SK-N-SH (cell line): ENCODE measurements around the gene IL16. TPM values are rescaled to one million over a fixed set of nuclear protein-coding genes. Genes with fewer than 3 reads are reported as not detected.

Experiments used
- CTCF ChIA-PET: fragments of 300-600, 350-600 bp; formaldehyde crosslinking; extraction: SDS; loops from one replicate; lab custom pipeline; 2021; lab: Yijun Ruan, JAX
- POLR2A ChIA-PET: fragments of 350-600 bp; sonication (Branson Sonifier 250); formaldehyde crosslinking; extraction: SDS; loops from one replicate; lab custom pipeline; 2020; ENCODE audit warnings: antibody characterized with exemption, inconsistent platforms; lab: Yijun Ruan, JAX
- DNase-seq: peaks from one replicate; pipeline ENCODE4 v3.0.0; 2012
- H2AFZ ChIP-seq: fragments of 200-600 bp; sonication (generic); 2 replicates; pipeline ENCODE4 v1.8.1; 2016; ENCODE audit warnings: antibody characterized with exemption, mild to moderate bottlenecking, low read depth
- H3F3A ChIP-seq: fragments of 200-600 bp; sonication (generic); replicated peaks from 2 replicates; pipeline ENCODE3; 2016; ENCODE audit warnings: antibody characterized with exemption, mild to moderate bottlenecking; ENCODE audit not compliant: insufficient read depth
- H3K27ac ChIP-seq, 2 experiments: fragments of 200-500 bp in 1 of 2; fragments of 200-600 bp in 1 of 2; sonication (Bioruptor generic) in 1 of 2; sonication (generic), shearing (Covaris generic) in 1 of 2; 2 replicates each; pipeline versions ENCODE4 v1.5.1 to v1.6.1; 2014 to 2016; ENCODE audit warnings: low read depth in 2 of 2, inconsistent platforms in 1 of 2, low read length in 1 of 2, mild to moderate bottlenecking in 1 of 2, mixed read lengths in 1 of 2
- H3K27me3 ChIP-seq: fragments of 200-600 bp; sonication (generic), shearing (Covaris generic); 2 replicates; pipeline ENCODE4 v1.6.1; 2016; ENCODE audit warnings: mixed run types; ENCODE audit not compliant: insufficient read depth
- H3K36me3 ChIP-seq, 2 experiments: fragments of 200-500 bp in 1 of 2; fragments of 200-600 bp in 1 of 2; sonication (Bioruptor generic) in 1 of 2; sonication (generic) in 1 of 2; replicated peaks in 1 of 2; 2 replicates each; pipeline versions ENCODE3 to v1.5.1; 2014 to 2016; ENCODE audit warnings: low read length in 1 of 2, mild to moderate bottlenecking in 1 of 2; ENCODE audit not compliant: insufficient read depth in 2 of 2, control insufficient read depth in 1 of 2
- H3K4me1 ChIP-seq, 2 experiments: fragments of 200-500 bp in 1 of 2; fragments of 200-600 bp in 1 of 2; sonication (Bioruptor generic) in 1 of 2; sonication (generic), shearing (Covaris generic) in 1 of 2; 2 replicates each; pipeline versions ENCODE4 v1.5.1 to v1.6.1; 2014 to 2016; ENCODE audit warnings: low read depth in 1 of 2, low read length in 1 of 2, mixed run types in 1 of 2; ENCODE audit not compliant: insufficient read depth in 2 of 2, control insufficient read depth in 1 of 2
- H3K4me2 ChIP-seq: fragments of 200-600 bp; sonication (generic), shearing (Covaris generic); 2 replicates; pipeline ENCODE4 v1.6.1; 2017; ENCODE audit warnings: mixed run types
- H3K4me3 ChIP-seq, 2 experiments: fragments of 200-500 bp in 1 of 2; fragments of 200-600 bp in 1 of 2; sonication (Bioruptor generic) in 1 of 2; sonication (generic), shearing (Covaris generic) in 1 of 2; 2 replicates each; pipeline versions ENCODE4 v1.5.1 to v1.8.1; 2014 to 2016; ENCODE audit warnings: low read depth in 2 of 2, inconsistent platforms in 1 of 2, low read length in 1 of 2, mild to moderate bottlenecking in 1 of 2, mixed read lengths in 1 of 2, moderate library complexity in 1 of 2
- H3K79me2 ChIP-seq: fragments of 200-600 bp; sonication (generic); 2 replicates; pipeline ENCODE4 v1.8.1; 2017; ENCODE audit warnings: mild to moderate bottlenecking; ENCODE audit not compliant: insufficient read depth
- H3K9ac ChIP-seq: fragments of 200-600 bp; sonication (generic); 2 replicates; pipeline ENCODE4 v1.6.1; 2017; ENCODE audit warnings: mixed run types
- H3K9me2 ChIP-seq: fragments of 200-600 bp; sonication (generic); 2 replicates; pipeline ENCODE4 v1.6.1; 2017; ENCODE audit warnings: mixed run types
- H3K9me3 ChIP-seq: fragments of 200-600 bp; sonication (generic); 2 replicates; pipeline ENCODE4 v1.6.1; 2017; ENCODE audit warnings: mixed run types, mild to moderate bottlenecking, moderate library complexity
- H4K20me1 ChIP-seq: fragments of 200-600 bp; sonication (generic); 2 replicates; pipeline ENCODE4 v1.6.1; 2017; ENCODE audit warnings: mild to moderate bottlenecking, mixed run types; ENCODE audit not compliant: insufficient read depth
- CHD2 ChIP-seq: fragments of 150-350 bp; IDR thresholded peaks from 2 replicates; pipeline ENCODE4 v1.6.1; 2018; ENCODE audit warnings: low read length; ENCODE audit not compliant: partially characterized antibody
- EP300 ChIP-seq, 2 experiments: IDR thresholded peaks; 2 replicates each; pipeline versions ENCODE4 v1.4.0 to v1.6.1; 2012; ENCODE audit warnings: borderline replicate concordance in 1 of 2, low read depth in 1 of 2, low read length in 1 of 2
- EZH2phosphoT487 ChIP-seq: fragments of 200-600 bp; sonication (generic); IDR thresholded peaks from 2 replicates; pipeline ENCODE4 v1.6.1; 2017; ENCODE audit warnings: low read depth, mixed run types, mild to moderate bottlenecking, antibody characterized with exemption, moderate library complexity, borderline replicate concordance
- FOSL2 ChIP-seq: IDR thresholded peaks from 2 replicates; pipeline ENCODE4 v1.4.0; 2012; ENCODE audit warnings: low read depth, mild to moderate bottlenecking, moderate library complexity, borderline replicate concordance
- FOXJ3 ChIP-seq: sonication (generic); formaldehyde crosslinking; IDR thresholded peaks from 2 replicates; pipeline ENCODE4 v1.5.1; 2020; ENCODE audit warnings: mild to moderate bottlenecking, missing genetic modification reagents
- FOXM1 ChIP-seq: IDR thresholded peaks from 2 replicates; pipeline ENCODE4 v1.4.0; 2012; ENCODE audit warnings: low read depth, mild to moderate bottlenecking
- GABPA ChIP-seq: IDR thresholded peaks from 2 replicates; pipeline ENCODE4 v1.4.0; 2012; ENCODE audit warnings: low read depth, mild to moderate bottlenecking
- GATA2 ChIP-seq: sonication (generic); formaldehyde crosslinking; IDR thresholded peaks from 2 replicates; pipeline ENCODE4 v1.5.0; 2020; ENCODE audit warnings: mild to moderate bottlenecking, missing genetic modification reagents
- JUND ChIP-seq: IDR thresholded peaks from 2 replicates; pipeline ENCODE4 v1.4.0; 2012
- NRF1 ChIP-seq: IDR thresholded peaks from 2 replicates; pipeline ENCODE4 v1.6.1; 2012; ENCODE audit warnings: low read depth, mild to moderate bottlenecking, low read length
- POLR2AphosphoS5 ChIP-seq: IDR thresholded peaks from 2 replicates; pipeline ENCODE4 v1.6.1; 2012; ENCODE audit warnings: low read depth, low read length
- RFX5 ChIP-seq: IDR thresholded peaks from 2 replicates; pipeline ENCODE4 v1.6.1; 2012; ENCODE audit warnings: mild to moderate bottlenecking, improper control_type of control experiment, low read length
- SIN3A ChIP-seq: IDR thresholded peaks from 2 replicates; pipeline ENCODE4 v1.6.1; 2012; ENCODE audit warnings: low read depth, mild to moderate bottlenecking, low read length, moderate library complexity, borderline replicate concordance
- WGBS: methylation state at CpG from one replicate; pipeline ENCODE4 v1.1.6; 2017; ENCODE audit warnings: low lambda C conversion rate; 5-methylcytosine and 5-hydroxymethylcytosine counted together
- polyA plus RNA-seq, 3 experiments: library from polyadenylated mRNA; depleted of rRNA; stranded (reverse); fragments of >200 nt; gene quantifications; 2 replicates each; pipeline ENCODE4 v1.2.3, GENCODE V29; 2012
- TF ChIP-seq, protein P1 (sequence below): IDR thresholded peaks from 2 replicates; pipeline ENCODE4 v1.6.1; 2012; ENCODE audit warnings: mild to moderate bottlenecking, low read depth, low read length, moderate library complexity
- TF ChIP-seq, protein P2 (sequence below): IDR thresholded peaks from 2 replicates; pipeline ENCODE4 v1.4.0; 2012; ENCODE audit warnings: low read depth, borderline replicate concordance

IL16 gene
- polyA plus RNA-seq, 1 of the 3 experiments (the other 2 are of a cell fraction) = not detected

DNA sequence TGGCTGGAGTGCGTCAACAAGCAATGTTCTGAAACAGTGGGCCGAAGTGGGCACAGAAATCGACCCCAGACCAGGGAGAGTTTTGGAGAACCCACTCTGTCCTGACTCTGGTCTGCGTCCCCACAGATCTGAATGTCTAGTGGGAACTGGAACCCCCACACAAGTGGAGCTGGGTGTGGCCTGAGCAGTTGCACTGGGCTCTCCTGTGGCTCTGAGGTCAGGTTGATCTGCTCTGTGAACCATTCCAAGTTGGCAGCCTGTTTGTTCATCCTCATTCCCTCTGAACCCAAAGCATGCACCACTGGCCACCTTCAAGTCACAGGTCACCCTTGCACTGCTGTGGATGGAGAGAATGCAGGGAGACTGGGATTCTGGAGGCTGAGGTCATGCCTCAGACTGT is 66.8 kb downstream of the IL16 start:
- Histone ChIP-seq H3K9ac (no peak overlapping the region), H3K27me3 (peaks cover 15% of the 10 kb centered on the region; the same call in 1 of the 2 replicates), H3K27ac (no peak overlapping the region), H3K9me3 (no peaks in the 10 kb centered on the region), H3K4me2 (no peak overlapping the region), H3K36me3 (no peaks in the 10 kb centered on the region), H3K4me3 (no peak overlapping the region), H2AFZ (no peak overlapping the region), H4K20me1 (no peaks in the 10 kb centered on the region), H3K9me2 (no peaks in the 10 kb centered on the region), H3K4me1 (peaks cover 5 to 8% of the 10 kb centered on the region in 2 experiments; a peak in 2 of 4 replicates), H3F3A (no peaks in the 10 kb centered on the region), H3K79me2 (no peaks in the 10 kb centered on the region)
- POLR2A ChIA-PET = no interaction called here
- no peak for DNase-seq
- 40% methylated on average over 4 of the region's 4 CpGs for WGBS
- no peak for TF ChIP-seq EZH2phosphoT487
- TF ChIP-seq, protein P1, sequence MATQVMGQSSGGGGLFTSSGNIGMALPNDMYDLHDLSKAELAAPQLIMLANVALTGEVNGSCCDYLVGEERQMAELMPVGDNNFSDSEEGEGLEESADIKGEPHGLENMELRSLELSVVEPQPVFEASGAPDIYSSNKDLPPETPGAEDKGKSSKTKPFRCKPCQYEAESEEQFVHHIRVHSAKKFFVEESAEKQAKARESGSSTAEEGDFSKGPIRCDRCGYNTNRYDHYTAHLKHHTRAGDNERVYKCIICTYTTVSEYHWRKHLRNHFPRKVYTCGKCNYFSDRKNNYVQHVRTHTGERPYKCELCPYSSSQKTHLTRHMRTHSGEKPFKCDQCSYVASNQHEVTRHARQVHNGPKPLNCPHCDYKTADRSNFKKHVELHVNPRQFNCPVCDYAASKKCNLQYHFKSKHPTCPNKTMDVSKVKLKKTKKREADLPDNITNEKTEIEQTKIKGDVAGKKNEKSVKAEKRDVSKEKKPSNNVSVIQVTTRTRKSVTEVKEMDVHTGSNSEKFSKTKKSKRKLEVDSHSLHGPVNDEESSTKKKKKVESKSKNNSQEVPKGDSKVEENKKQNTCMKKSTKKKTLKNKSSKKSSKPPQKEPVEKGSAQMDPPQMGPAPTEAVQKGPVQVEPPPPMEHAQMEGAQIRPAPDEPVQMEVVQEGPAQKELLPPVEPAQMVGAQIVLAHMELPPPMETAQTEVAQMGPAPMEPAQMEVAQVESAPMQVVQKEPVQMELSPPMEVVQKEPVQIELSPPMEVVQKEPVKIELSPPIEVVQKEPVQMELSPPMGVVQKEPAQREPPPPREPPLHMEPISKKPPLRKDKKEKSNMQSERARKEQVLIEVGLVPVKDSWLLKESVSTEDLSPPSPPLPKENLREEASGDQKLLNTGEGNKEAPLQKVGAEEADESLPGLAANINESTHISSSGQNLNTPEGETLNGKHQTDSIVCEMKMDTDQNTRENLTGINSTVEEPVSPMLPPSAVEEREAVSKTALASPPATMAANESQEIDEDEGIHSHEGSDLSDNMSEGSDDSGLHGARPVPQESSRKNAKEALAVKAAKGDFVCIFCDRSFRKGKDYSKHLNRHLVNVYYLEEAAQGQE = no peak
- CTCF ChIA-PET = interaction anchor here (1.0 to 8.5 kb wide), 5 partner anchors 11 to 294 kb away, joined by 3 to 451 read pairs (median 50); no protein-coding TSS in a partner anchor

DNA sequence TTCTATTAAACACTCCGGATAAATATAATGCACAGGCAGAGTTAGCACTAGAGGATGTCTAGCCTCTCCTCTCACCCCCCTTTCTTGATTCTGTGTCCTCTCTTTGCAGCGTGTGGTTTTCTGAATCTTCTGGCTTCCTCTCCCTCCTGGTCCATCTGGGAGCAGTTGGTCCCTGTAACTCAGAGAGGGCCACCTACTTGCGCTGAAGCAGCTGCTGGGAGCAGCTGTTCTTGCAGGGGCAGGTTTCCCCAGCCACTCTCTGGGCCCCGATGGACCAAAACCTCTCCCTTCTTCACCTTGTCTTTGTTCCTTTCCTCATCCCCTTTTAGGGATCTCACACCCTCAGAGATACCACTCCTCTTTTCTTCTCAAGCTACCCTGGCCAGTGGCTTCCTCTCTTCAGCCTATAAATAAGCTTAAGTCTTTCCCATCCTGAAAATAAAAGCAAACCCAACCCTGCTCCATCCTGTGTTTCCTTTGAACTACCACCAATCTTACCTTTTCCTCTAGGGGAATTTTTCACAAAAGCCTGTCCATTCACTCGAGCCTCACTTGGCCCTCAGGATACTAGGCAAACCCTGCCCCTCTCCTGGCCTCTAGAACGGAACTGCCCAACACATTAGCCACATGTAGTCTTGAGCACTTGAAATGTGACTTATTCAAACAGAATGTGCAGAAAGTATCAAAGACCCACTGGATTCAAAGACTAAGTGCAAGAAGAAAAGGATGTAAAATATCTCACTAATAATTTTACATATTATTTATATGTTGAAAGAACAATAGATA is 67.6 kb downstream of the IL16 start:
- WGBS = 51% methylated on average over 6 of the region's 6 CpGs
- no peak overlapping the region for H2AFZ ChIP-seq
- H3K79me2 ChIP-seq = no peaks in the 10 kb centered on the region
- no peaks in the 10 kb centered on the region for H3K9me2 ChIP-seq
- no peak overlapping the region for H3K4me2 ChIP-seq
- no peak overlapping the region for H3K9ac ChIP-seq
- POLR2A ChIA-PET = no interaction called here
- H3K27me3 ChIP-seq = peaks cover 15% of the 10 kb centered on the region; the same call in 1 of the 2 replicates
- H3K4me1 ChIP-seq = peaks cover 5 to 8% of the 10 kb centered on the region in 2 experiments; a peak in 2 of 4 replicates
- no peaks in the 10 kb centered on the region for H3K36me3 ChIP-seq
- no peak overlapping the region for H3K27ac ChIP-seq
- no peak for DNase-seq
- no peaks in the 10 kb centered on the region for H3F3A ChIP-seq
- H3K9me3 ChIP-seq = no peaks in the 10 kb centered on the region
- H4K20me1 ChIP-seq = no peaks in the 10 kb centered on the region
- no peak overlapping the region for H3K4me3 ChIP-seq
- CTCF ChIA-PET = interaction anchor here (1.0 to 8.5 kb wide), 12 partner anchors 7 to 295 kb away, joined by 3 to 451 read pairs (median 34); no protein-coding TSS in a partner anchor
- TF ChIP-seq GATA2 (CRISPR knock-in tag) (no peak), POLR2AphosphoS5 (no peak), FOSL2 (no peak), SIN3A (no peak), NRF1 (no peak), GABPA (no peak), CHD2 (no peak), RFX5 (no peak), FOXJ3 (CRISPR knock-in tag) (no peak), JUND (no peak), EP300 (IDR thresholded peaks at IDR 0.05; ENCODE audit: borderline replicate concordance in 1 of 2, low read depth in 1 of 2, low read length in 1 of 2) (no peak), FOXM1 (no peak)
- TF ChIP-seq, protein P1 = no peak
- TF ChIP-seq, protein P2, sequence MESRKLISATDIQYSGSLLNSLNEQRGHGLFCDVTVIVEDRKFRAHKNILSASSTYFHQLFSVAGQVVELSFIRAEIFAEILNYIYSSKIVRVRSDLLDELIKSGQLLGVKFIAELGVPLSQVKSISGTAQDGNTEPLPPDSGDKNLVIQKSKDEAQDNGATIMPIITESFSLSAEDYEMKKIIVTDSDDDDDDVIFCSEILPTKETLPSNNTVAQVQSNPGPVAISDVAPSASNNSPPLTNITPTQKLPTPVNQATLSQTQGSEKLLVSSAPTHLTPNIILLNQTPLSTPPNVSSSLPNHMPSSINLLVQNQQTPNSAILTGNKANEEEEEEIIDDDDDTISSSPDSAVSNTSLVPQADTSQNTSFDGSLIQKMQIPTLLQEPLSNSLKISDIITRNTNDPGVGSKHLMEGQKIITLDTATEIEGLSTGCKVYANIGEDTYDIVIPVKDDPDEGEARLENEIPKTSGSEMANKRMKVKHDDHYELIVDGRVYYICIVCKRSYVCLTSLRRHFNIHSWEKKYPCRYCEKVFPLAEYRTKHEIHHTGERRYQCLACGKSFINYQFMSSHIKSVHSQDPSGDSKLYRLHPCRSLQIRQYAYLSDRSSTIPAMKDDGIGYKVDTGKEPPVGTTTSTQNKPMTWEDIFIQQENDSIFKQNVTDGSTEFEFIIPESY = no peak
